Measurements from ENCODE around the gene FAM81B. TPM values are rescaled to one million over a fixed set of nuclear protein-coding genes. Genes with fewer than 3 reads are reported as not detected.
"Not testable (repeated sequence)": the region's sequence is repeated elsewhere in the genome, so short reads cannot be mapped to it uniquely, and the experiment has no call there.

FAM81B gene, protein sequence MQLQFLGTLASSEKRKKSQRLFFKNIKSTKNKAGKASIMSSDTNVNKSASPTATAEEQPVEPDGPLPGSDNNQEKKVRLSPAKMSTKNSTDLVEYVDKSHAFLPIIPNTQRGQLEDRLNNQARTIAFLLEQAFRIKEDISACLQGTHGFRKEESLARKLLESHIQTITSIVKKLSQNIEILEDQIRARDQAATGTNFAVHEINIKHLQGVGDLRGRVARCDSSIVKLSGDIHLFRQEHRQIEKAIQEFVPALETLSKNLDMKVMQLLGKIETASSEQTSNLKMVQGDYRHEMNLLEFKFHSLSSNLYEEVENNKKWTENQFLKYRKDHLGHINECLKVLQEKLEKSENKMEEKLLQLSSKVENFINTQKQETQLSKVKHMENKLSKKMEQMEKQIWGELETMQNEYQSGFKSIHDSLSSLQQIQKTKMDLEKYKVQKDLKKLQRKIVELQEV
- 10 to 100 TPM; 27.1 to 65.2 TPM for total RNA-seq
- 63.3 TPM for polyA plus RNA-seq (ENCODE audit: insufficient read depth, low read depth, low replicate concordance)
- long read RNA-seq, donor 1, result 0 reads
- long read RNA-seq, donor 2, result 0 reads

DNA sequence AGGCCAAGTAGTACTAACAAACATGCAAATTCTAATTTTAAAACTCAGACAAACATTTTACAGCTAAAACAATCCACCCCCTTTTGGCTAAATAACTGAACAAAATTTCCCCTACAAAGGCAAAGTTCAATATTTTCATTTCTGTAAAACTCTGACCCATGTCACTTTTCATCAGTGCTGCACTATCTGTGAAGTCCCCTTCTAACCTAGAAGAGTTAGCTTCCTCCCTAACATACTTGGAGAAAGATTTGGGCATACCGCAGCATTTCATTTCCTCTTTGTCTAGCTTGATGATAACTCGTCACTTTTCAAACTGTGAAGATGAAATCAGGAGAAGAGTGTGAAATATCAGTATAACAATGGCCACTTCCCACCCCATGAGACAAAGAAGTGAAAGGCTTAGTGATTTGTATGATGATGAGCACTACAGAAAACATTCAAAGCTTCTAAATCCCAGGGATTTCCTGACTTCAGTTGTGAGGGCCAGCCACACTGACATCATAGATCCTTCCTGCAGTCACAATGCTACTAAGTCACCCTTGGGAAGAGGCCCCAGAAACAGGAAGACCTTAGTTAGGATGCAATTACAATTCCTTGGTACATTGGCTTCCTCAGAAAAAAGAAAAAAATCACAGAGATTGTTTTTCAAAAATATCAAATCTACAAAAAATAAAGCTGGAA is at the start of gene FAM81B:
TSS of gene FAM81B (plus strand) at position 555 of the 681 bp plus-strand sequence. CDS start at position 579, 24 bp downstream.
- WGBS, 2 donors, result 85 to 88% methylated on average over 2 of the region's 2 CpGs
- Histone ChIP-seq H3K4me3 (no peak within 1 kb of the TSS), H3K9me3 (no peaks in the 10 kb centered on the region), H3K4me1 (no peaks in the 10 kb centered on the region), H3K36me3 (ENCODE audit: low read depth, missing control alignments) (no peaks in the 10 kb centered on the region), H3K27ac (no peak within 1 kb of the TSS), H3K27me3 (no peaks in the 10 kb centered on the region)
- no peak for DNase-seq
- TF ChIP-seq, protein P1, sequence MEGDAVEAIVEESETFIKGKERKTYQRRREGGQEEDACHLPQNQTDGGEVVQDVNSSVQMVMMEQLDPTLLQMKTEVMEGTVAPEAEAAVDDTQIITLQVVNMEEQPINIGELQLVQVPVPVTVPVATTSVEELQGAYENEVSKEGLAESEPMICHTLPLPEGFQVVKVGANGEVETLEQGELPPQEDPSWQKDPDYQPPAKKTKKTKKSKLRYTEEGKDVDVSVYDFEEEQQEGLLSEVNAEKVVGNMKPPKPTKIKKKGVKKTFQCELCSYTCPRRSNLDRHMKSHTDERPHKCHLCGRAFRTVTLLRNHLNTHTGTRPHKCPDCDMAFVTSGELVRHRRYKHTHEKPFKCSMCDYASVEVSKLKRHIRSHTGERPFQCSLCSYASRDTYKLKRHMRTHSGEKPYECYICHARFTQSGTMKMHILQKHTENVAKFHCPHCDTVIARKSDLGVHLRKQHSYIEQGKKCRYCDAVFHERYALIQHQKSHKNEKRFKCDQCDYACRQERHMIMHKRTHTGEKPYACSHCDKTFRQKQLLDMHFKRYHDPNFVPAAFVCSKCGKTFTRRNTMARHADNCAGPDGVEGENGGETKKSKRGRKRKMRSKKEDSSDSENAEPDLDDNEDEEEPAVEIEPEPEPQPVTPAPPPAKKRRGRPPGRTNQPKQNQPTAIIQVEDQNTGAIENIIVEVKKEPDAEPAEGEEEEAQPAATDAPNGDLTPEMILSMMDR (IDR thresholded peaks at IDR 0.05), result no peak
- TF ChIP-seq POLR2A (IDR thresholded peaks at IDR 0.05), result no peak
- intact Hi-C loops (cut with DNase I; ENCODE audit: low total_unique reads), result no loop called here

DNA sequence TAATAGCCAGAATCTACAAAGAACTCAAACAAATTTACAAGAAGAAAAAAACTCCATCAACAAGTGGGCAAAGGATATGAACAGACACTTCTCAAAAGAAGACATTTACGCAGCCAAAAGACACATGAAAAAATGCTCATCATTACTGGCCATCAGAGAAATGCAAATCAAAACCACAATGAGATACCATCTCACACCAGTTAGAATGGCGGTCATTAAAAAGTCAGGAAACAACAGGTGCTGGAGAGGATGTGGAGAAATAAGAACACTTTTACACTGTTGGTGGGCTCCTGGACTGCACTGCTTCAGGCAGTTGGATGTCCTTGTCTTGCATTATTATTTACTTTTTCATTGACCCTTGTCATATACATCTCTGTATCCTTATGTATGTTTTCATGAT is 49.7 kb upstream of the FAM81B start:
- H3K27me3 ChIP-seq; intact Hi-C loops (cut with DNase I; ENCODE audit: low total_unique reads); H3K4me3 ChIP-seq; H3K27ac ChIP-seq; H3K9me3 ChIP-seq; H3K4me1 ChIP-seq; DNase-seq; H3K36me3 ChIP-seq (ENCODE audit: low read depth, missing control alignments): not testable (repeated sequence)
- WGBS, 2 donors, result 87 to 94% methylated on average over 2 of the region's 2 CpGs

DNA sequence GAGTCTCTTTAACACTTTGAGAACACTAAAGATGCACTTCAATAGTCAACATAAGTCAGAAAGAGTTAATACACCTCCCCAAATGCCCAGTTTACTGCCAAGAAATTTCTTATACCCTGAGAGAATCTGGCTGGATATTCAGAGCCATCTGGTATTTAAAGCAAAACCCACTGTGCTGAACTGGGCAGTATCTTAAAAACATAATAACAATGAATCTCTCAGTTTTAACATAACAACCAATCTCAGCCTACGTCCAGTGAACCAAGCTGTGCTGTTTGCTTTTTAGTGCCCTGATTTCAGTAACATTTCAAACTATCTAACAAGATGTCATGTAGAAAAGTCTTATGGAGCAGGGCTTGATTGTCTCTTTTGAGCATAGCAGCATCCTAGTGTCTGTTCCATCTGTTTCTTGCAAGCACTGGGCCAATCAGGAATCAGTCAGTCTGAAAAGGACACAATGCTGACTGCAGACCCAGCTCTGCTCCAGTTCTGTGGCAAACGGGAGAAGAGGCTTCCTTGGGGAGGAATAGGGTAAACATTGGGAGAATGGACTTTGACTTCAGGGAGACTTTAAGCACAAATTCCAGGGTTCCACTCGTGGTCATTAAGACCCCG is 43.6 kb upstream of the FAM81B start:
- intact Hi-C loops (cut with DNase I; ENCODE audit: low total_unique reads), result no loop called here

DNA sequence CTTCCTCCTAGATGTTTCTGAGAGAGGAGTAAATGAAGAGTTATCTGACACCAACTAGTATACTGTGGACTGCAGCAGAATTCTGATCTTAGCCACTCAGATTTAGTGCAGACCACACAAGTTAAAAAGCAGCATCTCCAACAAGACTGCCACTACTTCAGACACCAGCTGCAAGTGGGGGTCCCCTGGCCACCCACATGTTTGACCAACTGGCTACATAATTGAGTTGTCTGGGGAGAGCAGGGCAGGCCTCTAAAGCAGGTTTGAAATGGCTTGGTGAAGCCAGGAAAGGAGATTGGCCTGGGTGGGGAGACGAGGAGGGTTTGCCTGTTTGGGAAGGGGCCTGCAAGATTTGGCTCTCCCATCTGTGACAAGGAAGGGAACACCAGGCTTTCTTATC is 40.5 kb upstream of the FAM81B start:
- TF ChIP-seq, protein P1 (IDR thresholded peaks at IDR 0.05), result no peak
- TF ChIP-seq POLR2A (IDR thresholded peaks at IDR 0.05), result no peak
- no peak overlapping the region for H3K4me3 ChIP-seq
- H3K4me1 ChIP-seq, result no peaks in the 10 kb centered on the region
- no peaks in the 10 kb centered on the region for H3K36me3 ChIP-seq (ENCODE audit: low read depth, missing control alignments)
- intact Hi-C loops (cut with DNase I; ENCODE audit: low total_unique reads), result no loop called here
- no peak overlapping the region for H3K27ac ChIP-seq
- no peak for DNase-seq
- WGBS, 2 donors, result 59 to 71% methylated on average over 1 of the region's 1 CpG
- H3K9me3 ChIP-seq, result no peaks in the 10 kb centered on the region
- no peaks in the 10 kb centered on the region for H3K27me3 ChIP-seq

More for the DNA sequence above, 43.6 kb upstream of the FAM81B start:
- 65 to 67% methylated on average over 4 of the region's 4 CpGs for WGBS, 2 donors
- Histone ChIP-seq H3K9me3 (no peaks in the 10 kb centered on the region), H3K4me3 (no peak overlapping the region), H3K36me3 (ENCODE audit: low read depth, missing control alignments) (no peaks in the 10 kb centered on the region), H3K4me1 (no peaks in the 10 kb centered on the region), H3K27me3 (no peaks in the 10 kb centered on the region), H3K27ac (no peak overlapping the region)
- DNase-seq, result no peak
- no peak for TF ChIP-seq POLR2A (IDR thresholded peaks at IDR 0.05)
- TF ChIP-seq, protein P1 (IDR thresholded peaks at IDR 0.05), result no peak

DNA sequence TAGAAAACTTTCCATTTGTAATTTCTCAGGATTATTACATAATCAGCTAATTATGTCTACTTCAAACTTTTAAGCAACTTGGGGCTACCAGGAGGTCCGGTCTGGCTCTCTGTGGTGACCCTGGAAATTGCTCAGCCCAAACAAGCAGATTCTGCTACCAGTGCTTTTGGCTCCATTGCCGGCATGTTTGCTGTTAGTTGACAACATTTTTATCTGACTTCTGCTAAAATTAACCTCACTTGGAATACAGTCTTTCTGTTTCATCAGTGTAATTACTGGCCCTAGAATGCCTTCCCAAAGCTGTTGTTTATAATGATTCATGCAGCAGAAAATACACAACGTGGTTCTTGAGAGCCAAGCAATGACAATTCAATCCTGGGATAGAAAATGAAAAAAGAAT is 38.5 kb upstream of the FAM81B start:
- H3K27ac ChIP-seq, result no peak overlapping the region
- H3K4me1 ChIP-seq, result no peaks in the 10 kb centered on the region
- intact Hi-C loops (cut with DNase I; ENCODE audit: low total_unique reads), result no loop called here
- no peaks in the 10 kb centered on the region for H3K9me3 ChIP-seq
- 54 to 67% methylated on average over 3 of the region's 3 CpGs for WGBS, 2 donors
- TF ChIP-seq POLR2A (IDR thresholded peaks at IDR 0.05), result no peak
- TF ChIP-seq, protein P1 (IDR thresholded peaks at IDR 0.05), result no peak
- no peaks in the 10 kb centered on the region for H3K36me3 ChIP-seq (ENCODE audit: low read depth, missing control alignments)
- H3K27me3 ChIP-seq, result no peaks in the 10 kb centered on the region
- no peak for DNase-seq
- H3K4me3 ChIP-seq, result no peak overlapping the region
